ENCODE results near the gene RTN1. TPM values are rescaled to one million over a fixed set of nuclear protein-coding genes. Genes with fewer than 3 reads are reported as not detected.

Gene RTN1
- polyA plus RNA-seq = 770 and 1,256 TPM in 2 replicates

DNA sequence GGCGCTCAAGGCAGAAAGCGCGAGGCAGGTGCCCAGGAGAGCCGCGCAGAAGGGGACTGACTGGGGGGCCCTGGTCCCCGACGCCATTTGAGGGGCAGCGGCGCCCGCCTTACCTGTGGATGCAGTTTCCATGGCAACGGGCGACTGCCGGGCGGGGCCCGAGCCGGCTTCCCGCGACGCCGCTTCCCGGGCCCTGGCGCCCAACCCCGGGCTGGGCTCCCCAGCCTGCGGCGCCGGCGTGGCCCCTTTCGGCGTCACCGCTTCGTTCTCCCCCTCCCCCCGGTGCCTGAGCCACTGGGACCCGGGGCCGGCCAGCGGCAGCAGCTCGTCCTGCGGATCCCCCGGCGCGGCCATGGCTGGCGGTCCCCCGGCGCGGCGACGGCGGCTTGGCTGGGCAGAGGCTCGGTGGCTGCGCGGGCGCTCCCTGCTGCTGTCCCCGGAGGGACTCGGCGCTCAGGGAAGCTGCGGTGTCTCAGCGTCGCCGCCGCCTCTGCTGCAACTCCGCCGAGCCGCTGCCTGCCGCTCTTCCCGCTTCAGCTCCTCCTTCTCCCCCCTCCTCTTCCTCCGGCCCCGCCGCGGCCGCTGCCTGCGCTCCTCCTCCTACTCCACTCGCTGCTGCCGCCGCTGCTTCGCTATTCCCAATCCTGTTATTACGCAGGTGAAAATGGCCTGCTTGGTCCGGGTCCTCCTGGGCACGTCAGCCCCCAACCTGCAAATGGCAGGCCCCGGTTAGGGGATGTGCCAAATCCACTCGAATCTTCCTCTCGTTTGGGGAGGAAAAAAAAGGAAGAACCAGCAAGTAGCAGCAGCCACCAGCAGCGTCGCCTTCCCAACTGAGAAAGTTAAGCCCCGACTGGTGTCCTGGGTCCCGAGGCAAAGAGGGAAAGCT, at the start of gene RTN1:
Gene RTN1, minus strand, starts transcription at position 500 of the 889 bp plus-strand sequence. Its CDS starts 146 bp downstream, at position 354.

GRCh38 chr14:59919570-59920377, 49.2 kb upstream of the RTN1 start, which contains the start of gene LRRC9:
TSS of gene LRRC9 (plus strand) at chr14:59920144.

GRCh38 chr14:59576332-59577294, 294.0 kb downstream of the RTN1 start, which contains the start of gene CCDC175:
TSS of gene CCDC175 (minus strand) at chr14:59576812. CDS start at chr14:59576775, 37 bp downstream.

Other genes with a start within 250 kb of the RTN1 start
- 0.08 and 4.7 TPM in 2 replicates for gene LRRC9, start 49.4 kb upstream of the RTN1 start, polyA plus RNA-seq
- 17.3 and 36.6 TPM in 2 replicates for gene PCNX4, start 221.1 kb upstream of the RTN1 start, polyA plus RNA-seq

Measured in Purkinje cell (primary cell).